Parathyroid adenoma (tissue), 2 donors: Measurements from ENCODE around the gene PHRF1.

ENCODE experiments used
- H2AFZ ChIP-seq: fragments of 300-600 bp; sonication (generic); one replicate; pipeline ENCODE4 v1.7.0; 2017; ENCODE audit warnings: antibody characterized with exemption, mild to moderate bottlenecking
- H3K27ac ChIP-seq: fragments of 300-600 bp; sonication (generic); one replicate; pipeline ENCODE4 v1.7.0; 2017
- H3K27me3 ChIP-seq: fragments of 300-600 bp; sonication (generic); one replicate; pipeline ENCODE4 v1.7.0; 2017; ENCODE audit warnings: low read length; ENCODE audit not compliant: control insufficient read depth, insufficient read depth
- H3K36me3 ChIP-seq: fragments of 300-600 bp; sonication (generic); one replicate; pipeline ENCODE4 v1.7.0; 2017; ENCODE audit warnings: low read length; ENCODE audit not compliant: control insufficient read depth, insufficient read depth
- H3K4me1 ChIP-seq: fragments of 300-600 bp; sonication (generic); one replicate; pipeline ENCODE4 v1.7.0; 2017; ENCODE audit warnings: control low read depth
- H3K4me2 ChIP-seq: fragments of 300-600 bp; sonication (generic); one replicate; pipeline ENCODE4 v1.7.0; 2017; ENCODE audit warnings: low read length
- H3K4me3 ChIP-seq: fragments of 300-600 bp; sonication (generic); one replicate; pipeline ENCODE4 v1.7.0; 2017; ENCODE audit warnings: low read depth, low read length
- H3K79me2 ChIP-seq: fragments of 300-600 bp; sonication (generic); one replicate; pipeline ENCODE4 v1.7.0; 2017; ENCODE audit warnings: control low read depth
- H3K9ac ChIP-seq: fragments of 300-600 bp; sonication (generic); one replicate; pipeline ENCODE4 v1.7.0; 2017; ENCODE audit warnings: mild to moderate bottlenecking
- H3K9me3 ChIP-seq: fragments of 300-600 bp; sonication (generic); one replicate; pipeline ENCODE4 v1.7.0; 2017; ENCODE audit warnings: low read length; ENCODE audit not compliant: control insufficient read depth
- CTCF ChIP-seq: fragments of 300-600 bp; sonication (generic); IDR thresholded peaks from one replicate; pipeline ENCODE4 v1.7.0; 2017; ENCODE audit warnings: antibody characterized with exemption, mild to moderate bottlenecking
- donor health status: primary hyperparathyroidism.

The PHRF1 gene

GRCh38 chr11:548700-549603, 27.3 kb upstream of the PHRF1 start:
- H3K79me2 ChIP-seq: no peaks in the 10 kb centered on the region
- no peak overlapping the region for H3K9ac ChIP-seq
- no peak overlapping the region for H3K4me2 ChIP-seq
- H3K27ac ChIP-seq: no peak overlapping the region
- H3K36me3 ChIP-seq: no peaks in the 10 kb centered on the region
- H3K4me1 ChIP-seq: no peaks in the 10 kb centered on the region
- H3K27me3 ChIP-seq: no peaks in the 10 kb centered on the region
- TF ChIP-seq CTCF: no peak
- no peak overlapping the region for H2AFZ ChIP-seq
- no peak overlapping the region for H3K4me3 ChIP-seq
- no peaks in the 10 kb centered on the region for H3K9me3 ChIP-seq

DNA sequence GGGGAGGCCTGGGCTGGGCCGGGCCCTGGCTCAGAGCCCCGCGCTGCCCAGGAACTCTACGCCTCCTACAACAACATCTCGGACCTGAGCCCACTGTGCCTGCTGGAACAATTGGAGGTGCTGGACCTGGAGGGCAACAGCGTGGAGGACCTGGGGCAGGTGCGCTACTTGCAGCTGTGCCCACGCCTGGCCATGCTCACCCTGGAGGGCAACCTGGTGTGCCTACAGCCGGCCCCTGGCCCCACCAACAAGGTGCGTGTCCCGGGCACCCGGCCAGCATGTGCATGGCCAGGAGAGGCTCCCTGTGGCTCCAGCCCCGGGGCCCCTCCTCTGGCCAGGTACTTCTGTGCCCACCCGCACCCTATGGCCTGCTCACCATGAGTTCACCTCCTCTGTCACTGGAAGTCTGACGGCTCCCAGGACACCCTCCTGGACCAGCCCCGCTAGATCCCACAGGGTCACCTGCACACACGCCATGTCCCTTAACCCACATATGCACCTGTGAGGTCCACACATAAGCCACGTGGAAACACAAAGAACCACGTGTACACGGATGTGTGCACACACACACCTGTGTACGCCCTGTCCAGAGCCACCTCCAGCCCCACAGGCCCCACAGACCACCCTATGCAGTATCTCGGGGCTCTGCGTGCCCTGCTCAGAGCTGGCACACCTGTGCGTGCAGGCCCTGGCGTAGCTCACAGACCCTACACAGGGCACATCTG, 26.1 kb upstream of the PHRF1 start:
- H3K4me3 ChIP-seq: no peak overlapping the region
- no peaks in the 10 kb centered on the region for H3K4me1 ChIP-seq
- no peaks in the 10 kb centered on the region for H3K79me2 ChIP-seq
- no peak overlapping the region for H2AFZ ChIP-seq
- H3K27ac ChIP-seq: no peak overlapping the region
- no peaks in the 10 kb centered on the region for H3K9me3 ChIP-seq
- no peak for TF ChIP-seq CTCF
- H3K9ac ChIP-seq: no peak overlapping the region
- H3K4me2 ChIP-seq: no peak overlapping the region
- H3K36me3 ChIP-seq: no peaks in the 10 kb centered on the region
- no peaks in the 10 kb centered on the region for H3K27me3 ChIP-seq

DNA sequence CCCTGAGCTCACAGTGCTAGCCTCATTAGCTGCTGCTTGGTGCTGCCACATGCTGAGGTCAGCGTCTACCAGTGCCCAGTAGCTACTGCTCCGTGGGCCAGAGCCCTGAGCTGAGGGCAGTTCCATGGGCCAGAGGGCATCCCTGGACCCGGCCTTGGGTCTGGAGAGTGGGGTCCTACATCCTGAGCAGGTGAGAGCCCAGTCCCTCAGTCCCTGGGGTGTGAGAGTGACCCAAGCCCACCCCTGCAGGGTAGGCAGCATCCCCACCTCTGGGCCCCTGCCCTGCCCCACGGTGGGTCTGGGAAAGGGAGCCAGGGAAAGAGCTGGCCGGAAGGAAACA, 25.6 kb upstream of the PHRF1 start:
- Histone ChIP-seq H3K27ac (no peak overlapping the region), H3K27me3 (no peaks in the 10 kb centered on the region), H3K9me3 (no peaks in the 10 kb centered on the region), H3K36me3 (no peaks in the 10 kb centered on the region), H3K4me1 (no peaks in the 10 kb centered on the region), H3K4me2 (no peak overlapping the region), H3K9ac (no peak overlapping the region), H3K4me3 (no peak overlapping the region), H3K79me2 (no peaks in the 10 kb centered on the region), H2AFZ (no peak overlapping the region)
- TF ChIP-seq CTCF: no peak

DNA sequence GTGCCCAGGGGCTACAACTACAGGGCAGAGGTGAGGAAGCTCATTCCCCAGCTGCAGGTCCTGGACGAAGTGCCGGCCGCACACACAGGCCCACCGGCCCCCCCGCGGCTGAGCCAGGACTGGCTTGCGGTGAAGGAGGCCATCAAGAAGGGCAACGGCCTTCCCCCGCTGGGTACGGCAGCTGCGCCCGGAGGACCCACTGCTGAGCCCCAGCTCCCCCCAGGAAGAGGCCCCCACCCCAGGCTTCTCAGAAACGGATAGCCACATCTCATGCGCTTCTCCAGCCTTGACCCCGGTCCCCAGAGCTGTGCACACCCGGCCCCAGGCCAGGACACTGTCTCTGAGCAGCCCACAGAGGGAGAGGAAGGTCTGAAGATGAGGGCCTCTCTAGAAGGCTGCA, 25.1 kb upstream of the PHRF1 start:
- Histone ChIP-seq H3K27ac (no peak overlapping the region), H3K9ac (no peak overlapping the region), H3K9me3 (no peaks in the 10 kb centered on the region), H3K4me3 (no peak overlapping the region), H3K27me3 (no peaks in the 10 kb centered on the region), H3K79me2 (no peaks in the 10 kb centered on the region), H2AFZ (no peak overlapping the region), H3K4me1 (no peaks in the 10 kb centered on the region), H3K4me2 (no peak overlapping the region), H3K36me3 (no peaks in the 10 kb centered on the region)
- TF ChIP-seq CTCF: no peak
